Measurements from ENCODE around the gene ARID3A. TPM values are rescaled to one million over a fixed set of nuclear protein-coding genes. Genes with fewer than 3 reads are reported as not detected.

The ARID3A gene
- total RNA-seq, 4 donors from 2014 or later, result 5.5 to 13.9 (median 9.2) TPM

GRCh38 chr19:1010586-1011510 lies 85.0 kb downstream of the ARID3A start:
- TF ChIP-seq CTCF (IDR thresholded peaks at IDR 0.05; ENCODE audit: low read depth), result no peak

- no peak for TF ChIP-seq CTCF (IDR thresholded peaks at IDR 0.05; ENCODE audit: low read depth)
Measured at GRCh38 chr19:1011831-1012333, 86.0 kb downstream of the ARID3A start.

GRCh38 chr19:1012334-1012733 lies 86.5 kb downstream of the ARID3A start:
- TF ChIP-seq CTCF (IDR thresholded peaks at IDR 0.05; ENCODE audit: low read depth), result no peak

GRCh38 chr19:1013218-1013617 lies 87.4 kb downstream of the ARID3A start:
- TF ChIP-seq CTCF (IDR thresholded peaks at IDR 0.05; ENCODE audit: low read depth), result no peak

GRCh38 chr19:1014161-1015060 lies 88.6 kb downstream of the ARID3A start:
- TF ChIP-seq CTCF (IDR thresholded peaks at IDR 0.05; ENCODE audit: low read depth), result no peak

GRCh38 chr19:1015061-1015781 lies 89.4 kb downstream of the ARID3A start:
- TF ChIP-seq CTCF (IDR thresholded peaks at IDR 0.05; ENCODE audit: low read depth), result no peak

All from subcutaneous adipose tissue (tissue), 4 donors.